ENCODE results near the gene MOSPD2.

GRCh38 chrX:14927401-14927800 is 54.2 kb downstream of the MOSPD2 start:
- TF ChIP-seq POLR2A (IDR thresholded peaks at IDR 0.05; ENCODE audit: low read length): no peak
- no peak for TF ChIP-seq GATA1 (IDR thresholded peaks at IDR 0.05; ENCODE audit: low read depth, low read length)

Measured in erythroblast (primary cell).